HG02852 (cell line): ENCODE measurements around the gene HELB.

Source experiments
- ATAC-seq: cut with Tn5 transposase; IDR thresholded peaks from one replicate; pipeline ENCODE4 v1.9.1; 2021; ENCODE audit warnings: mild to moderate bottlenecking, moderate library complexity; ENCODE audit not compliant: unreplicated experiment

Gene HELB

GRCh38 chr12:66354291-66354690, 52.0 kb downstream of the HELB start:
- no peak for ATAC-seq

DNA sequence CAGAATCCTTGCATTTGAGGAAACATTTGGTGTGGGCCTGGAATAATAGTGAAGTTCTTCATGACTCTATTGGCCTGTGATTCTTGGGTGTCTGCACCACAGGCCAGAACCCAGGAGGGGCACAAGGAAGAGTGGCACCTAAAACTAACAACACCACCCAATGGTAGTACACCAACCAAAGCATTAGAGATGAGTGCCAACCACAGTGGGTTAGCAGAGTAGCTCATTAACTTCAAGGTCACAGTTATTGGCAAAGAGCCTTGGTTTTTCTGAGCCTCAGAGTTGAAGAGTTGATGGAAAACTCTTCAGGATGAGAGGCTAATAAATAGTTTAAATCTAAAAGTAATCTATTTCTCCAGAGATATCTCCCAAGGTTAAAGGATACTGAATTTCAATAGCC, 57.0 kb downstream of the HELB start:
- no peak for ATAC-seq

DNA sequence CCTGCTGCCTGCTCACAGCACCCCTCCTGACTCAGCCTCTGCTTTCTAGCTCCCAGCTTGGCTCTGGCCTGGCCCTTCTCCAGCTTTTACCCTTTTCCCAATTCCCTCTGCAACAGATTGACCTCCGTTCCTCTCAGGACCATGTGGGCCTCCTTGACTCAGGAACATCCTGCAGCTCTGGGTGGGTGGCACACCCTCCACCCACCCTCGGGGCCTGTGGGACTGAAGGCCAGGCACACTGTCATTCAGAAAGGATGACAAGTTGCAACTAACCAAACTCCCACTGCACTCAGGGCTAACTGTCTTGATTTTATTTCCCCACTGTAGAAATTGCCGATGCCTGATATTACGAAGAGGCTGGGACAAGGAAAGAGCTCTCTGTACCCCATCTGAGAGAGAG, 59.4 kb downstream of the HELB start:
- ATAC-seq = no peak

DNA sequence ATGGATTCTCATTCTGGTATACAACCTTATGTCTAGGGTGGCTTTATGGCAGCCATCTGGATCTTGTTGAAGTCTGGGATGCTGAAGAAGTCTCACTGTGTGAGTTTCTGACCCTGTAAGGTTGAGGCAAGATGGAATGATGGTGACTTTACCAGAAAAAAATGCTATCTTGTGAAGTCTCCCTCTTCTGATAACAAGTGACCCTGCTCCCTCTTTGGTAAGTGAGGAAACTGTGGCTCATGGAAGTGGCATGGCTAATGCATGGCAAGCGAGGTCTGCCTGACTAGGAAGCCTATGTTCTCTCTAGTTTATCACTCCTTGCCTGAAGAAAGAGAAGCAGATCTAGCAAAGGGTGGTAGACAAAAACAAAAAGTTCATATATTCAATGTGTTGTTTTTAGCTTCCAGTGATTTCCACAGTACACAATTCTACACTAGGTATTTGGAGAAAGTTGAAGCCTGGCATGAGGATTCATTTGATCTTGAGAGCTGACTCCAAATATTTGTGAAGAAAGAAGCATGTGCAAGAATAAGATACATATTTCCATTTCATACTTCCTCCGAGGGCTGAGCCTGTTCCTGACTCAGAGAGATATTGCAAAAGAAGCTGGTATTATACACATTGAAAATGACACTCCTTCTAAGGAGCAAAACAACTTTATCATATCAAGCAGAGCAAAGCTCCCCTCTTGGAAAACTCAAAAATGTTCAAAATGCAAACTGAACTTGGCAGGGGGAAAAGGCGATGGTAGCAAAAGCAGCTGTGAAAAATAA, 63.6 kb downstream of the HELB start:
- no peak for ATAC-seq

- no peak for ATAC-seq
Measured at GRCh38 chr12:66367015-66367667, 64.8 kb downstream of the HELB start.

DNA sequence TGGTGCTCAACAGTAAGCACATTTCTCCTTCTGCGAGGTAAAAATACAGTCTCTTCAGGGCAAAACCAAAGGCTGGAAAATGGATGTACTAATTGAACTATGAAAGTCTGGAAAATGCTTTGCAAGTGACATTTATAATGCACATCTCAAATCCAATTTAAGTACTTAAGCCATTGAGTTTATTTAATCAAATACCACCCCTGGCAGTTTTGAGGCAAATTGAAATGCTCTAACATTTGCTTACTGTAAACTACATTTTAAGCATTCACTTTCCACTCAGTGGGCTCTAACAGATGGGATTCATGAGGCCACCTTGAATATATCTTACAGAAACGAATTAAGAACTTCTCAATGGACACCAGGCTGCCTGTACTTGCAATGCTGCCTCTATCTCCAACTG, 69.7 kb downstream of the HELB start:
- ATAC-seq = no peak

DNA sequence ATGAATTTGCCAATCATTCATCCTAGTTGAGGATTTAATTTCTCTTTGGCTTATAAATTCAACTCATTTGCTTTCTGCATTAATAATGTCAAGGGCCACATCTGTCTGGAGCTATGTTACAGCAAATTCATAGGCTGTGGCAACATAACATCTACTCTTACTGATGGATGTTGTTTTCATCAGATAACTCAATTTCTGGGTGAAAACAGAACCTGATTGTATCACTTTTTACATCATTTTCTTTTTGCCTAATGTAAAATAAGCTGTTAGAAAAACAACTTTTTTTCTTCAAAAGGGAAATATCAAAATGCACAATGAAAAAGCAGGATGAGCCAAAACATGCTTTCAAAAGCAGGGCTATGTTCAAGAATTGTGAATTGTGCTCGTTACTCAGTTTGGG, 73.3 kb downstream of the HELB start:
- no peak for ATAC-seq

DNA sequence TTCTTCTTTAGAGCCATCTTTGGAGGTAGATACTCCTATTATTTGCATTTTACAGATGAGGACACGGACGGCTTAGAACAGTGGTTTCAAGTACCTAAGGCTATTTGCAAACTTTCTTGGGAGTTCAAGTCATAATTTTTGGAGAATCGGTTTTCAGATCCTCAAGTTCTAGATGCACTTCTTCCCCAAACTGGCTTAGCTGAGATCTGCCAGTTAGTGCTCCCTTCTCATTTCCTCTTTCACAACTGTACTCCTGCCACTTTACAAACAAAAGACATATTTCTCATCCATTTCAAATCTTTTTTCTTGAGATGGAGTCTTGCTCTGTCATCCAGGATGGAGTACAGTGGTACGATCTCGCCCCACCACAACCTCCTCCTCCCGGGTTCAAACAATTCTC, 77.3 kb downstream of the HELB start:
- no peak for ATAC-seq

GRCh38 chr12:66380769-66381535, 78.7 kb downstream of the HELB start:
- no peak for ATAC-seq

- no peak for ATAC-seq
Measured at GRCh38 chr12:66387117-66387516, 84.8 kb downstream of the HELB start.
